ENCODE data around the gene UBN2. TPM values are rescaled to one million over a fixed set of nuclear protein-coding genes. Genes with fewer than 3 reads are reported as not detected.
"Not testable (repeated sequence)": the region's sequence is repeated elsewhere in the genome, so short reads cannot be mapped to it uniquely, and the experiment has no call there.

The UBN2 gene
- polyA plus RNA-seq, 1 donor (not counting 4 experiments of a cell fraction or from before 2014, with no cell fraction given): 3.0 TPM

- Histone ChIP-seq H2AFZ (ENCODE audit: control insufficient read depth, low read length) (no peak overlapping the region), H3K4me1 (ENCODE audit: control insufficient read depth, extremely low read depth, insufficient read depth, low read length) (no peaks in the 10 kb centered on the region), H3K36me3 (ENCODE audit: control insufficient read depth in 2 of 2, extremely low read depth in 1 of 2, insufficient read depth in 2 of 2, low read length in 2 of 2) (no peaks in the 10 kb centered on the region), H3K4me3 (ENCODE audit: control insufficient read depth in 2 of 3, extremely low read depth in 1 of 3, insufficient read depth in 2 of 3, low read depth in 1 of 3, low read length in 3 of 3) (no peak overlapping the region), H3K9me3 (ENCODE audit: control insufficient read depth, low read depth, low read length) (no peaks in the 10 kb centered on the region), H4K20me1 (ENCODE audit: control insufficient read depth, extremely low read depth, insufficient read depth, low read length) (no peaks in the 10 kb centered on the region), H3K79me2 (ENCODE audit: control insufficient read depth, insufficient read depth, low read length) (no peaks in the 10 kb centered on the region), H3K4me2 (ENCODE audit: control insufficient read depth, extremely low read depth, insufficient read depth, low read depth, low read length) (no peak overlapping the region), H3K27ac (ENCODE audit: control insufficient read depth, insufficient read depth, low read length) (no peak overlapping the region), H3K27me3 (ENCODE audit: control insufficient read depth, extremely low read depth, insufficient read depth, low read length) (no peaks in the 10 kb centered on the region), H3K9me1 (ENCODE audit: control insufficient read depth, extremely low read depth, insufficient read depth, low read length) (no peaks in the 10 kb centered on the region), H3K9ac (ENCODE audit: control insufficient read depth, extremely low read depth, insufficient read depth, low read length) (no peak overlapping the region)
- FAIRE-seq: no peak
- TF ChIP-seq CTCF (optimal IDR thresholded peaks at IDR 0.05 in 1 of 3, IDR thresholded peaks at IDR 0.05 in 1 of 3, conservative IDR thresholded peaks at IDR 0.05 in 1 of 3; ENCODE audit: extremely low read depth in 1 of 3, insufficient read depth in 2 of 3, low read length in 3 of 3): no peak
- no peak for TF ChIP-seq EZH2 (IDR thresholded peaks at IDR 0.05; ENCODE audit: low read length)
- no peak for DNase-seq (ENCODE audit: low read depth, low spot score)
- dilution Hi-C loops (cut with MboI; ENCODE audit: extremely low pct_ligation_motif_present, low sequenced_read_pairs): no loop called here
Measured at GRCh38 chr7:139218173-139218572, 12.9 kb upstream of the UBN2 start.

GRCh38 chr7:139224219-139224618 lies 6.8 kb upstream of the UBN2 start:
- Histone ChIP-seq H3K27ac (ENCODE audit: control insufficient read depth, insufficient read depth, low read length) (no peak overlapping the region), H3K4me3 (ENCODE audit: control insufficient read depth in 2 of 3, extremely low read depth in 1 of 3, insufficient read depth in 2 of 3, low read depth in 1 of 3, low read length in 3 of 3) (no peak overlapping the region), H3K27me3 (ENCODE audit: control insufficient read depth, extremely low read depth, insufficient read depth, low read length) (no peaks in the 10 kb centered on the region), H3K4me2 (ENCODE audit: control insufficient read depth, extremely low read depth, insufficient read depth, low read depth, low read length) (no peak overlapping the region), H3K4me1 (ENCODE audit: control insufficient read depth, extremely low read depth, insufficient read depth, low read length) (no peaks in the 10 kb centered on the region), H3K79me2 (ENCODE audit: control insufficient read depth, insufficient read depth, low read length) (no peaks in the 10 kb centered on the region), H3K9me3 (ENCODE audit: control insufficient read depth, low read depth, low read length) (no peaks in the 10 kb centered on the region), H2AFZ (ENCODE audit: control insufficient read depth, low read length) (no peak overlapping the region), H3K9me1 (ENCODE audit: control insufficient read depth, extremely low read depth, insufficient read depth, low read length) (no peaks in the 10 kb centered on the region), H4K20me1 (ENCODE audit: control insufficient read depth, extremely low read depth, insufficient read depth, low read length) (no peaks in the 10 kb centered on the region), H3K36me3 (ENCODE audit: control insufficient read depth in 2 of 2, extremely low read depth in 1 of 2, insufficient read depth in 2 of 2, low read length in 2 of 2) (no peaks in the 10 kb centered on the region), H3K9ac (ENCODE audit: control insufficient read depth, extremely low read depth, insufficient read depth, low read length) (no peak overlapping the region)
- no peak for FAIRE-seq
- dilution Hi-C loops (cut with MboI; ENCODE audit: extremely low pct_ligation_motif_present, low sequenced_read_pairs): no loop called here
- TF ChIP-seq CTCF (optimal IDR thresholded peaks at IDR 0.05 in 1 of 3, IDR thresholded peaks at IDR 0.05 in 1 of 3, conservative IDR thresholded peaks at IDR 0.05 in 1 of 3; ENCODE audit: extremely low read depth in 1 of 3, insufficient read depth in 2 of 3, low read length in 3 of 3) (no peak), EZH2 (IDR thresholded peaks at IDR 0.05; ENCODE audit: low read length) (no peak)
- no peak for DNase-seq (ENCODE audit: low read depth, low spot score)

DNA sequence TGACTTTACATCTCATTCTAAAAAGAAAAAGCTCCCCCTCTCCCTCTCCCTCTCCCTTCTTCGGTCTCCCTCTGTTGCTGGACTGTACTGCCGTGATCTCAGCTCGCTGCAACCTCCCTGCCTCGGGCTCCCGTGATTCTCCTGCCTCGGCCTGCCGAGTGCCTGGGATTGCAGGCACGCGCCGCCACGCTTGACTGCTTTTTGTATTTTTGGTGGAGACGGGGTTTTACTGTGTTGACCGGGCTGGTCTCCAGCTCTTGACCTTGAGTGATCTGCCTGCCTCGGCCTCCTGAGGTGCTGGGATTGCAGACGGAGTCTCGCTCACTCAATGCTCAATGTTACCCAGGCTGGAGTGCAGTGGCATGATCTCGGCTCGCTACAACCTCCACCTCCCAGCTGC lies 6.2 kb upstream of the UBN2 start:
- dilution Hi-C loops (cut with MboI; ENCODE audit: extremely low pct_ligation_motif_present, low sequenced_read_pairs); H2AFZ ChIP-seq (ENCODE audit: control insufficient read depth, low read length); H3K27ac ChIP-seq (ENCODE audit: control insufficient read depth, insufficient read depth, low read length); H3K4me2 ChIP-seq (ENCODE audit: control insufficient read depth, extremely low read depth, insufficient read depth, low read depth, low read length); H3K9me3 ChIP-seq (ENCODE audit: control insufficient read depth, low read depth, low read length); H3K36me3 ChIP-seq (ENCODE audit: control insufficient read depth in 2 of 2, extremely low read depth in 1 of 2, insufficient read depth in 2 of 2, low read length in 2 of 2); H4K20me1 ChIP-seq (ENCODE audit: control insufficient read depth, extremely low read depth, insufficient read depth, low read length); FAIRE-seq; H3K79me2 ChIP-seq (ENCODE audit: control insufficient read depth, insufficient read depth, low read length); H3K27me3 ChIP-seq (ENCODE audit: control insufficient read depth, extremely low read depth, insufficient read depth, low read length); H3K9ac ChIP-seq (ENCODE audit: control insufficient read depth, extremely low read depth, insufficient read depth, low read length); H3K9me1 ChIP-seq (ENCODE audit: control insufficient read depth, extremely low read depth, insufficient read depth, low read length); H3K4me3 ChIP-seq (ENCODE audit: control insufficient read depth in 2 of 3, extremely low read depth in 1 of 3, insufficient read depth in 2 of 3, low read depth in 1 of 3, low read length in 3 of 3); H3K4me1 ChIP-seq (ENCODE audit: control insufficient read depth, extremely low read depth, insufficient read depth, low read length); DNase-seq (ENCODE audit: low read depth, low spot score): not testable (repeated sequence)

GRCh38 chr7:139225286-139226157 lies 5.5 kb upstream of the UBN2 start:
- not testable (repeated sequence) for H3K9me1 ChIP-seq (ENCODE audit: control insufficient read depth, extremely low read depth, insufficient read depth, low read length); DNase-seq (ENCODE audit: low read depth, low spot score); FAIRE-seq

More at GRCh38 chr7:139225286-139226157, 5.5 kb upstream of the UBN2 start:
- H3K4me2 ChIP-seq (ENCODE audit: control insufficient read depth, extremely low read depth, insufficient read depth, low read depth, low read length); H3K4me1 ChIP-seq (ENCODE audit: control insufficient read depth, extremely low read depth, insufficient read depth, low read length); dilution Hi-C loops (cut with MboI; ENCODE audit: extremely low pct_ligation_motif_present, low sequenced_read_pairs); H3K27me3 ChIP-seq (ENCODE audit: control insufficient read depth, extremely low read depth, insufficient read depth, low read length); H3K27ac ChIP-seq (ENCODE audit: control insufficient read depth, insufficient read depth, low read length); H2AFZ ChIP-seq (ENCODE audit: control insufficient read depth, low read length); H3K4me3 ChIP-seq (ENCODE audit: control insufficient read depth in 2 of 3, extremely low read depth in 1 of 3, insufficient read depth in 2 of 3, low read depth in 1 of 3, low read length in 3 of 3); H3K9me3 ChIP-seq (ENCODE audit: control insufficient read depth, low read depth, low read length); H3K36me3 ChIP-seq (ENCODE audit: control insufficient read depth in 2 of 2, extremely low read depth in 1 of 2, insufficient read depth in 2 of 2, low read length in 2 of 2); H3K9ac ChIP-seq (ENCODE audit: control insufficient read depth, extremely low read depth, insufficient read depth, low read length); H4K20me1 ChIP-seq (ENCODE audit: control insufficient read depth, extremely low read depth, insufficient read depth, low read length); H3K79me2 ChIP-seq (ENCODE audit: control insufficient read depth, insufficient read depth, low read length): not testable (repeated sequence)

Data from keratinocyte (primary cell).